HepG2 (cell line): ENCODE measurements around the gene TMEM217. TPM values are rescaled to one million over a fixed set of nuclear protein-coding genes. Genes with fewer than 3 reads are reported as not detected.

ENCODE experiments used
- FLYWCH1 ChIP-seq: sonication (generic); formaldehyde crosslinking; IDR thresholded peaks from 2 replicates; pipeline ENCODE4 v1.8.1; 2023; ENCODE audit warnings: mild to moderate bottlenecking, missing genetic modification reagents
- GTF3A ChIP-seq: sonication (generic); formaldehyde crosslinking; conservative IDR thresholded peaks from 2 replicates; pipeline ENCODE4 v1.4.0; 2020; ENCODE audit warnings: mild to moderate bottlenecking, missing genetic modification reagents
- HCFC1 ChIP-seq: fragments of 150-350 bp; IDR thresholded peaks from 2 replicates; pipeline ENCODE4 v1.6.1; 2014; ENCODE audit warnings: low read depth, low read length
- JDP2 ChIP-seq: sonication (generic); formaldehyde crosslinking; IDR thresholded peaks from 2 replicates; pipeline ENCODE4 v1.8.1; 2022; ENCODE audit warnings: missing genetic modification reagents, borderline replicate concordance
- KLF9 ChIP-seq: IDR thresholded peaks from 2 replicates; pipeline ENCODE4 v1.6.1; 2016; ENCODE audit warnings: low read depth
- MATR3 ChIP-seq: sonication (generic); formaldehyde crosslinking; IDR thresholded peaks from 2 replicates; pipeline ENCODE4 v1.4.0; 2020; ENCODE audit warnings: missing genetic modification reagents
- NAIF1 ChIP-seq: sonication (generic); formaldehyde crosslinking; IDR thresholded peaks from 2 replicates; pipeline ENCODE4 v1.5.0; 2020; ENCODE audit warnings: mild to moderate bottlenecking, missing genetic modification reagents, borderline replicate concordance
- POLR2A ChIP-seq, 2 experiments: IDR thresholded peaks; 2 replicates each; pipeline ENCODE4 v1.6.1; 2011; ENCODE audit warnings: low read depth in 2 of 2, low read length in 2 of 2, mild to moderate bottlenecking in 1 of 2, moderate library complexity in 1 of 2; ENCODE audit not compliant: insufficient read depth in 1 of 2
- REXO4 ChIP-seq: sonication (generic); formaldehyde crosslinking; IDR thresholded peaks from 2 replicates; pipeline ENCODE4 v1.8.0; 2022; ENCODE audit warnings: missing genetic modification reagents, mild to moderate bottlenecking, borderline replicate concordance
- SKIL ChIP-seq: sonication (generic); formaldehyde crosslinking; IDR thresholded peaks from 2 replicates; pipeline ENCODE4 v1.8.0; 2022; ENCODE audit warnings: missing genetic modification reagents, mild to moderate bottlenecking, moderate library complexity, borderline replicate concordance
- STAT6 ChIP-seq: sonication (generic); formaldehyde crosslinking; IDR thresholded peaks from 2 replicates; pipeline ENCODE4 v1.4.0; 2020; ENCODE audit warnings: missing genetic modification reagents, mild to moderate bottlenecking, borderline replicate concordance
- TCF7L2 ChIP-seq: IDR thresholded peaks from 2 replicates; pipeline ENCODE4 v1.6.1; 2011; ENCODE audit warnings: mild to moderate bottlenecking, low read depth, low read length, moderate library complexity
- THRA ChIP-seq: sonication (generic); formaldehyde crosslinking; IDR thresholded peaks from 2 replicates; pipeline ENCODE4 v1.4.0; 2020; ENCODE audit warnings: missing genetic modification reagents, borderline replicate concordance
- TMF1 ChIP-seq: sonication (generic); formaldehyde crosslinking; IDR thresholded peaks from 2 replicates; pipeline ENCODE4 v1.8.1; 2022; ENCODE audit warnings: low read depth, missing genetic modification reagents
- ZMAT3 ChIP-seq: sonication (generic); formaldehyde crosslinking; conservative IDR thresholded peaks from 2 replicates; pipeline ENCODE4 v1.7.0; 2021; ENCODE audit warnings: missing genetic modification reagents
- ZNF280D ChIP-seq: sonication (generic); formaldehyde crosslinking; IDR thresholded peaks from 2 replicates; pipeline ENCODE4 v1.5.1; 2020; ENCODE audit warnings: mild to moderate bottlenecking, missing genetic modification reagents
- ZNF672 ChIP-seq: sonication (generic); formaldehyde crosslinking; IDR thresholded peaks from 2 replicates; pipeline ENCODE4 v1.8.1; 2022; ENCODE audit warnings: missing genetic modification reagents
- ZNF773 ChIP-seq: sonication (generic); formaldehyde crosslinking; IDR thresholded peaks from 2 replicates; pipeline ENCODE4 v1.4.0; 2020; ENCODE audit warnings: missing genetic modification reagents, borderline replicate concordance
- ZNF776 ChIP-seq: sonication (generic); formaldehyde crosslinking; IDR thresholded peaks from 2 replicates; pipeline ENCODE4 v1.4.0; 2020; ENCODE audit warnings: mild to moderate bottlenecking, missing genetic modification reagents
- ZNF790 ChIP-seq: sonication (generic); formaldehyde crosslinking; IDR thresholded peaks from 2 replicates; pipeline ENCODE4 v1.8.0; 2022; ENCODE audit warnings: missing genetic modification reagents, mild to moderate bottlenecking, borderline replicate concordance
- ZNF878 ChIP-seq: sonication (generic); formaldehyde crosslinking; IDR thresholded peaks from 2 replicates; pipeline ENCODE4 v1.8.1; 2023; ENCODE audit warnings: mild to moderate bottlenecking, missing genetic modification reagents, moderate library complexity
- polyA plus RNA-seq, 8 experiments: library from polyadenylated mRNA; depleted of rRNA in 3 of 8; stranded (reverse) in 7 of 8; unstranded in 1 of 8; fragments of >200 nt; fragmentation: Illumina TruSeq in 4 of 8; extraction: Trizol in 4 of 8; gene quantifications; 2 replicates each; pipeline versions ENCODE4 v1.2.1 to v1.2.3, GENCODE V29; 2011 to 2016; ENCODE audit warnings: low read depth in 4 of 8, missing spikeins in 1 of 8, mixed read lengths in 1 of 8; ENCODE audit not compliant: insufficient read depth in 1 of 8
- total RNA-seq, 5 experiments: library from RNA; depleted of rRNA; stranded (reverse); fragments of >200 nt; fragmentation: Illumina TruSeq; extraction: Trizol; gene quantifications; 2 replicates each; pipeline ENCODE4 v1.2.3, GENCODE V29; 2016; ENCODE audit warnings: low read depth in 1 of 5

The TMEM217 gene
- total and polyA plus RNA-seq, 2 of the 13 experiments (the other 11 are each of a cell fraction or from before 2014, with no cell fraction given): 2.3 to 3.4 TPM

- no peak for TF ChIP-seq ZNF773 (CRISPR knock-in tag)
- no peak for TF ChIP-seq ZNF776 (CRISPR knock-in tag)
- TF ChIP-seq GTF3A: no peak
- TF ChIP-seq ZNF790 (CRISPR knock-in tag): no peak
- no peak for TF ChIP-seq JDP2 (CRISPR knock-in tag)
- TF ChIP-seq THRA (CRISPR knock-in tag): no peak
- 0 out of 2 replicates have a peak, but pooled peaks have one; percentile 60 for TF ChIP-seq ZNF878 (CRISPR knock-in tag)
- TF ChIP-seq POLR2A (IDR thresholded peaks at IDR 0.05; ENCODE audit: insufficient read depth in 1 of 2, low read depth in 2 of 2, low read length in 2 of 2): peak in 1 of 2 experiments; percentile 44; a peak in 2 of 4 replicates
- TF ChIP-seq NAIF1 (CRISPR knock-in tag): no peak
- no peak for TF ChIP-seq SKIL
- TF ChIP-seq KLF9: no peak
- TF ChIP-seq TMF1 (CRISPR knock-in tag): no peak
- TF ChIP-seq ZNF280D: 0 out of 2 replicates have a peak, but pooled peaks have one; percentile 43
- no peak for TF ChIP-seq TCF7L2
- no peak for TF ChIP-seq REXO4 (CRISPR knock-in tag)
- TF ChIP-seq HCFC1: no peak
- no peak for TF ChIP-seq ZMAT3 (CRISPR knock-in tag)
- TF ChIP-seq MATR3 (CRISPR knock-in tag): no peak
- peak; percentile 2; the same call in 1 of the 2 replicates for TF ChIP-seq STAT6 (CRISPR knock-in tag)
- no peak for TF ChIP-seq ZNF672 (CRISPR knock-in tag)
- TF ChIP-seq FLYWCH1 (CRISPR knock-in tag): no peak
Measured at GRCh38 chr6:37176268-37177076, 81.5 kb downstream of the TMEM217 start (continued).
